ENCODE results near the gene SPNS1.
A peak's percentile ranks its signal among the peaks of the same experiment; 100 is the strongest.
"Not testable (repeated sequence)": the region's sequence is repeated elsewhere in the genome, so short reads cannot be mapped to it uniquely, and the experiment has no call there.

The SPNS1 gene

DNA sequence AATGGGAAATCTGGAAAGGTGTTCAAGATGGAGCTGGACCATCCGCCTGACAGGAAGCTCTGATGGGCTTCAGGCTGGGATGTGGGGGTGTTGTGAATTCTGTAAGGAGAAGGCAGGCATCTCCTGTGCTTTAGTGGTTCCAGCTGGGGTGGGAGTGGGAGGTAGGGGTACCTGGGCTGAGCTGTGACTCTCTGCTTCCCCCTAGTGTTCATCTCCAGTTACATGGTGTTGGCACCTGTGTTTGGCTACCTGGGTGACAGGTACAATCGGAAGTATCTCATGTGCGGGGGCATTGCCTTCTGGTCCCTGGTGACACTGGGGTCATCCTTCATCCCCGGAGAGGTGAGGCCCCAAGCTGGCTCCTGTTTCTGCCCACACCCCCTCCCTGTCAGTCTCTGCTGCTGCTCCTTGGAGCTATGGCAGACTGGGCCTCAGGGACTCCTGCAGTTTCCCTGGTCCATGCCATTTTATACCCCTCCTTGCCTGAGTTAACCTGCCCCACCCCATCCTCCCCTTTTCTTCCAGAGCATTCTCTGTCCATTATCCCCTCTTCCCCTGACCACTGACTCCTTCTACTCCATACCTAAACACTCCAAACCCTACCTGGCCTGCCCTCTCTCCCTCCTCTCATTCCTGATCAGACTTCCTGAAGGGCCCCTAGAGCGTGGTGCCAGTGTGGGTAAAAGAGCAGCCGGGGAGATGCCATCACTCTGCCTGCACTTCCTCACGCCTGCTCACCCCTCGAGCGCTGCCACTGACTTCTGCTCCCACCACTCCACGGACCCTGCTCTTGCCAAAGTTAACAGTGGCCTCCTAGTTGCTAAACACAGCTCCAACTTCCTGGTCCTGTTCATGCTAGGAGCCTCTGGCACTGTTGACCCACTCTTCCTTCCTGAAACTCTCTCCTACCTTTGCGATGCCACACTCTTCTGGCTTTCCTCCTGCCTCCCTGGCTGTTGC is 3.4 kb downstream of the SPNS1 start:
- no peaks in the 10 kb centered on the region for H3K27me3 ChIP-seq (replicated peaks; ENCODE audit: control insufficient read depth, insufficient read depth, low read length)
- DNase-seq (ENCODE audit: extremely low read depth, insufficient read length): no peak
- no peak overlapping the region for H3K4me3 ChIP-seq (replicated peaks; ENCODE audit: low read depth, low read length)
- H3K36me3 ChIP-seq (ENCODE audit: control insufficient read depth, insufficient read depth, low read length): peaks cover 16% of the 10 kb centered on the region
- TF ChIP-seq, protein P1, sequence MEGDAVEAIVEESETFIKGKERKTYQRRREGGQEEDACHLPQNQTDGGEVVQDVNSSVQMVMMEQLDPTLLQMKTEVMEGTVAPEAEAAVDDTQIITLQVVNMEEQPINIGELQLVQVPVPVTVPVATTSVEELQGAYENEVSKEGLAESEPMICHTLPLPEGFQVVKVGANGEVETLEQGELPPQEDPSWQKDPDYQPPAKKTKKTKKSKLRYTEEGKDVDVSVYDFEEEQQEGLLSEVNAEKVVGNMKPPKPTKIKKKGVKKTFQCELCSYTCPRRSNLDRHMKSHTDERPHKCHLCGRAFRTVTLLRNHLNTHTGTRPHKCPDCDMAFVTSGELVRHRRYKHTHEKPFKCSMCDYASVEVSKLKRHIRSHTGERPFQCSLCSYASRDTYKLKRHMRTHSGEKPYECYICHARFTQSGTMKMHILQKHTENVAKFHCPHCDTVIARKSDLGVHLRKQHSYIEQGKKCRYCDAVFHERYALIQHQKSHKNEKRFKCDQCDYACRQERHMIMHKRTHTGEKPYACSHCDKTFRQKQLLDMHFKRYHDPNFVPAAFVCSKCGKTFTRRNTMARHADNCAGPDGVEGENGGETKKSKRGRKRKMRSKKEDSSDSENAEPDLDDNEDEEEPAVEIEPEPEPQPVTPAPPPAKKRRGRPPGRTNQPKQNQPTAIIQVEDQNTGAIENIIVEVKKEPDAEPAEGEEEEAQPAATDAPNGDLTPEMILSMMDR (IDR thresholded peaks at IDR 0.05; ENCODE audit: insufficient read depth, low read length, poor library complexity, severe bottlenecking): peak; percentile 68

DNA sequence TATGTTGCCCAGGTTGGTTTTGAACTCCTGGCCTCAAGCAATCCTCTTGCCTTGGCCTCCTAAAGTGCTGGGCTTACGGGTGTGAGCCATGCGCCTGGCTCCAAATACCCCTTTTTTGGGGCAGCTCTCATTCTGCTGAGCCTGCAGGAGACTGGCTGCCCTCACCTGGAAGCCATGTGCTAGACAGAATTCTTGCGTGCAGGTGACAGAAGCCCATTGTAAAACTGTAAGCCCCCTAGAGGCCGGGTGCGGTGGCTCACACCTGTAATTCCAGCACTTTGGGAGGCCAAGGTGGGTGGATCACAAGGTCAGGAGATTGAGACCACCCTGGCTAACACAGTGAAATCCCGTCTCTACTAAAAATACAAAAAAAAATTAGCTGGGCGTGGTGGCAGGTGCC is 5.8 kb downstream of the SPNS1 start:
- not testable (repeated sequence) for DNase-seq (ENCODE audit: extremely low read depth, insufficient read length); H3K4me3 ChIP-seq (replicated peaks; ENCODE audit: low read depth, low read length); H3K27me3 ChIP-seq (replicated peaks; ENCODE audit: control insufficient read depth, insufficient read depth, low read length)
- peaks cover 23% of the 10 kb centered on the region for H3K36me3 ChIP-seq (ENCODE audit: control insufficient read depth, insufficient read depth, low read length)
- TF ChIP-seq, protein P1 (IDR thresholded peaks at IDR 0.05; ENCODE audit: insufficient read depth, low read length, poor library complexity, severe bottlenecking): peak; percentile 15

DNA sequence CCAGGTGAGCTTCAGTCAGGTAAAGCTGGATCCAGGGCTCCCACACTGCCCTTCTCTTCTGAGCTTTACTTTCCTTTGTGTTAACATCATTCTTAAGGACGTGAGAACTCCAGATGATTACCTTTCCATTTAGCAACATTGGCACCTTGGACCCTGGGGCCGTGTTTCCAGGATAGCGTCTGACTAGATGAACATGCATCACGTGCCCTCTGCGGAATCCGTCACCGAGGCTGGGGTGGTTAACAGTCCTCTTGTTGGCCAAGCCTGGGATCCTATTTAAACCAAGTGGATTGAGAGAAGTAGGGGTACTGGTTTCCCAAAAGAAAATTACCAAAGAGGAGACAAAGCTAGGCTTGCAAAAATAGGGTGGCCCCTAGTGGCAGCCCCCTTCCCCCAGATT is 6.4 kb downstream of the SPNS1 start:
- no peak for DNase-seq (ENCODE audit: extremely low read depth, insufficient read length)
- TF ChIP-seq, protein P1 (IDR thresholded peaks at IDR 0.05; ENCODE audit: insufficient read depth, low read length, poor library complexity, severe bottlenecking): no peak
- Histone ChIP-seq H3K36me3 (ENCODE audit: control insufficient read depth, insufficient read depth, low read length) (peaks cover 23% of the 10 kb centered on the region), H3K4me3 (replicated peaks; ENCODE audit: low read depth, low read length) (no peak overlapping the region), H3K27me3 (replicated peaks; ENCODE audit: control insufficient read depth, insufficient read depth, low read length) (no peaks in the 10 kb centered on the region)

DNA sequence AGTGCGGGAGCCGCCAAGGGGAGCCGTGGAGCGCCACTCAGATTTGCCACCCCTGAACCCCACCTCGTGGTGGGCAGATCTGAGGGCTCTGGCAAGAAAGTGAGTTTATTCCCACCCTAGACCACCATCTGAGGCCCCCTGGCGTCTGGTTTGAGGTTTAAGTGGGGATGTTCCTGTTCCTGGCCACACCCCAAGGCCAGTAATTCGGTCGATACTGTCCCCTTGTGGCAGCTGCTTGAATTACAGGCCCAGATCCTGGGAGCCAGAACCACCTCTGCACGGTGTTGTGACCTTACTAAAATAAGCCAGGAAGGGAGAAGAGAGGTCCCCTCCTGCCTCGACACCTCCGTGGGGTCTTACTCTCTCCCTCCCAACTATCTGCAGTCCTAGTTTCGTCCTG is 6.9 kb downstream of the SPNS1 start:
- Histone ChIP-seq H3K27me3 (replicated peaks; ENCODE audit: control insufficient read depth, insufficient read depth, low read length) (no peaks in the 10 kb centered on the region), H3K36me3 (ENCODE audit: control insufficient read depth, insufficient read depth, low read length) (peaks cover 24% of the 10 kb centered on the region), H3K4me3 (replicated peaks; ENCODE audit: low read depth, low read length) (no peak overlapping the region)
- no peak for DNase-seq (ENCODE audit: extremely low read depth, insufficient read length)
- TF ChIP-seq, protein P1 (IDR thresholded peaks at IDR 0.05; ENCODE audit: insufficient read depth, low read length, poor library complexity, severe bottlenecking): peak; percentile 70

DNA sequence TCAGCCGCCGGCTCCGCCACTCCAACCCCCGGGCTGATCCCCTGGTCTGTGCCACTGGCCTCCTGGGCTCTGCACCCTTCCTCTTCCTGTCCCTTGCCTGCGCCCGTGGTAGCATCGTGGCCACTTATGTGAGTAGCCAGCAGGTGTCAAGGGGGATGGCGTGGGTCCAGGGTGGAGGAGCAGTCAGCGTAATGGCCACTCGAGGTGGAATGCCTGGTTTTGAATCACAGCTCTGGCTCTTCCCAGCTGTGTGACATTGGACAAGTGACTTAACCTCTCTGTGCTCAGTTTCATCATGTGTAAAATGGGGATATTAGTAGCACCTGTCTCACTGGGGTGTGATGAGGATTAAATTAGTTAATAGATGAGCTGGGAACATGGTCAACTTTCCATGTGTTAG is 7.8 kb downstream of the SPNS1 start:
- DNase-seq (ENCODE audit: extremely low read depth, insufficient read length): no peak
- TF ChIP-seq, protein P1 (IDR thresholded peaks at IDR 0.05; ENCODE audit: insufficient read depth, low read length, poor library complexity, severe bottlenecking): no peak
- H3K4me3 ChIP-seq (replicated peaks; ENCODE audit: low read depth, low read length): no peak overlapping the region
- H3K36me3 ChIP-seq (ENCODE audit: control insufficient read depth, insufficient read depth, low read length): peaks cover 24% of the 10 kb centered on the region
- no peaks in the 10 kb centered on the region for H3K27me3 ChIP-seq (replicated peaks; ENCODE audit: control insufficient read depth, insufficient read depth, low read length)
